ENCODE results near the gene RAD51B. TPM values are rescaled to one million over a fixed set of nuclear protein-coding genes. Genes with fewer than 3 reads are reported as not detected.

Gene RAD51B
- total and polyA plus RNA-seq, 9 of the 15 experiments (the other 6 are each of a cell fraction or from before 2014, with no cell fraction given): 8.5 to 17.3 (median 11.3) TPM

- H3K79me2 ChIP-seq (ENCODE audit: control insufficient read depth, insufficient read depth, low read length): no peaks in the 10 kb centered on the region
- no peaks in the 10 kb centered on the region for H3K4me1 ChIP-seq (replicated peaks in 1 of 2; ENCODE audit: control insufficient read depth in 2 of 2, insufficient read depth in 2 of 2, low read length in 2 of 2)
- POLR2A ChIA-PET: interaction anchor here (0.5 to 1.5 kb wide), 2 partner anchors 10 to 628 kb away, joined by 3 to 6 read pairs; no protein-coding TSS in a partner anchor
- H3K36me3 ChIP-seq (ENCODE audit: control insufficient read depth, insufficient read depth, low read length): no peaks in the 10 kb centered on the region
- no peak overlapping the region for H2AFZ ChIP-seq (ENCODE audit: low read depth, low read length)
- no peak overlapping the region for H3K4me3 ChIP-seq
- no peaks in the 10 kb centered on the region for H3K9me1 ChIP-seq (ENCODE audit: control insufficient read depth, insufficient read depth, low read length)
- H3K27ac ChIP-seq (ENCODE audit: extremely low read depth, low read depth, low read length): no peak overlapping the region
- no peaks in the 10 kb centered on the region for H3K27me3 ChIP-seq (ENCODE audit: control insufficient read depth in 2 of 2, insufficient read depth in 2 of 2, low read length in 2 of 2)
- H4K20me1 ChIP-seq (replicated peaks; ENCODE audit: control insufficient read depth, insufficient read depth, low read length): no peaks in the 10 kb centered on the region
- ATAC-seq: no peak
- TF ChIP-seq LCOR (CRISPR knock-in tag; IDR thresholded peaks at IDR 0.05) (no peak), JUND (IDR thresholded peaks at IDR 0.05; ENCODE audit: borderline replicate concordance, low read depth, low read length) (no peak), JUND (tag; IDR thresholded peaks at IDR 0.05; ENCODE audit: borderline replicate concordance, low read depth, low read length) (no peak), STAT5A (IDR thresholded peaks at IDR 0.05; ENCODE audit: borderline replicate concordance, low read length) (no peak), ZNF277 (CRISPR knock-in tag; IDR thresholded peaks at IDR 0.05; ENCODE audit: borderline replicate concordance) (no peak), HNRNPK (IDR thresholded peaks at IDR 0.05; ENCODE audit: low read depth, low read length, poor library complexity, severe bottlenecking) (no peak), EP300 (IDR thresholded peaks at IDR 0.05; ENCODE audit: low read length) (no peak), MBD2 (IDR thresholded peaks at IDR 0.05; ENCODE audit: borderline replicate concordance, low read depth) (no peak), FOXA3 (CRISPR knock-in tag; conservative IDR thresholded peaks at IDR 0.05 in 1 of 2, IDR thresholded peaks at IDR 0.05 in 1 of 2) (no peak)
- BruUV-seq (replicated peaks): no TSS peak
- WGBS (ENCODE audit: insufficient coverage, low coverage, missing lambda C conversion rate): 16% methylated on average over 4 of the region's 4 CpGs
- CTCF ChIA-PET (ENCODE audit: low intra/inter-chr PET ratio): no interaction called here
- no peak for DNase-seq (ENCODE audit: extremely low read depth in 1 of 4, low spot score in 3 of 4)
- no peak for FAIRE-seq
- H3K9ac ChIP-seq (ENCODE audit: insufficient read depth in 1 of 2, low read depth in 2 of 2, low read length in 2 of 2): no peak overlapping the region
- intact Hi-C loops (cut with micrococcal nuclease) (no loop called here), in situ Hi-C loops (cut with MboI) (no loop called here)
- H3K4me2 ChIP-seq (ENCODE audit: insufficient read depth, low read length): no peak overlapping the region
- no peaks in the 10 kb centered on the region for H3K9me3 ChIP-seq (replicated peaks; ENCODE audit: control insufficient read depth, insufficient read depth, low read depth, low read length)
Observed at GRCh38 chr14:68162887-68163286, 343.3 kb downstream of the RAD51B start.

Measured in K562 (cell line).